Loucy (cell line): ENCODE measurements around the gene P2RX1.

Experiments
- H2AFZ ChIP-seq: fragments of 200-600 bp; sonication (generic); 2 replicates; pipeline ENCODE4 v1.6.0; 2016; ENCODE audit warnings: antibody characterized with exemption, mild to moderate bottlenecking, low read length, moderate library complexity
- H3F3A ChIP-seq: fragments of 200-600 bp; 2 replicates; pipeline ENCODE4 v1.6.0; 2016; ENCODE audit warnings: antibody characterized with exemption, low read depth, mild to moderate bottlenecking
- H3K27me3 ChIP-seq: fragments of 200-600 bp; sonication (generic); 2 replicates; pipeline ENCODE4 v1.6.1; 2014; ENCODE audit warnings: low read length, mild to moderate bottlenecking; ENCODE audit not compliant: insufficient read depth, poor library complexity, severe bottlenecking
- H3K36me3 ChIP-seq: fragments of 200-600 bp; sonication (generic); 2 replicates; pipeline ENCODE4 v1.6.1; 2016; ENCODE audit warnings: low read length; ENCODE audit not compliant: insufficient read depth
- H3K4me1 ChIP-seq: fragments of 200-600 bp; sonication (generic); 2 replicates; pipeline ENCODE4 v1.5.1; 2014; ENCODE audit warnings: low read length, mild to moderate bottlenecking; ENCODE audit not compliant: insufficient read depth, poor library complexity, severe bottlenecking
- H3K4me2 ChIP-seq: fragments of 200-600 bp; sonication (generic); 2 replicates; pipeline ENCODE4 v1.6.0; 2014; ENCODE audit warnings: antibody characterized with exemption, low read length, low read depth, mild to moderate bottlenecking; ENCODE audit not compliant: poor library complexity, severe bottlenecking
- H3K4me3 ChIP-seq: fragments of 200-600 bp; sonication (generic); 2 replicates; pipeline ENCODE4 v1.5.1; 2014; ENCODE audit warnings: low read length, mild to moderate bottlenecking, mixed read lengths; ENCODE audit not compliant: poor library complexity, severe bottlenecking
- H3K79me2 ChIP-seq: fragments of 200-600 bp; sonication (generic); 2 replicates; pipeline ENCODE4 v1.6.1; 2014; ENCODE audit warnings: low read length; ENCODE audit not compliant: insufficient read depth
- H3K9ac ChIP-seq: fragments of 200-600 bp; sonication (generic); 2 replicates; pipeline ENCODE4 v1.6.0; 2014; ENCODE audit warnings: mild to moderate bottlenecking, low read depth, low read length, moderate library complexity; ENCODE audit not compliant: poor library complexity, severe bottlenecking
- H3K9me2 ChIP-seq: fragments of 200-600 bp; sonication (generic); replicated peaks from 2 replicates; pipeline ENCODE4 v1.6.1; 2016; ENCODE audit warnings: low read depth, low read length, mixed read lengths
- H3K9me3 ChIP-seq: fragments of 200-600 bp; sonication (generic); 2 replicates; pipeline ENCODE4 v1.6.1; 2014; ENCODE audit warnings: mild to moderate bottlenecking, antibody characterized with exemption, low read length, low read depth; ENCODE audit not compliant: insufficient read depth
- H4K20me1 ChIP-seq: fragments of 200-600 bp; sonication (generic); 2 replicates; pipeline ENCODE4 v1.6.0; 2014; ENCODE audit warnings: antibody characterized with exemption, low read length, mild to moderate bottlenecking; ENCODE audit not compliant: insufficient read depth, poor library complexity, severe bottlenecking
- CTCF ChIP-seq: fragments of 200-600 bp; sonication (generic); conservative IDR thresholded peaks from 2 replicates; pipeline ENCODE4 v1.5.1; 2014; ENCODE audit warnings: mild to moderate bottlenecking, antibody characterized with exemption, low read length
- EZH2phosphoT487 ChIP-seq: fragments of 200-600 bp; IDR thresholded peaks from 2 replicates; pipeline ENCODE4 v1.6.1; 2018; ENCODE audit warnings: antibody characterized with exemption, mild to moderate bottlenecking, moderate library complexity, borderline replicate concordance

P2RX1 gene

GRCh38 chr17:3887804-3888203 is 28.5 kb downstream of the P2RX1 start:
- no peaks in the 10 kb centered on the region for H4K20me1 ChIP-seq
- no peaks in the 10 kb centered on the region for H3F3A ChIP-seq
- no peak overlapping the region for H3K9ac ChIP-seq
- peaks cover 13% of the 10 kb centered on the region for H3K4me1 ChIP-seq
- H3K4me2 ChIP-seq = no peak overlapping the region
- no peaks in the 10 kb centered on the region for H3K36me3 ChIP-seq
- no peak overlapping the region for H3K4me3 ChIP-seq
- no peak overlapping the region for H2AFZ ChIP-seq
- H3K9me2 ChIP-seq = no peaks in the 10 kb centered on the region
- no peaks in the 10 kb centered on the region for H3K27me3 ChIP-seq
- TF ChIP-seq CTCF (no peak), EZH2phosphoT487 (no peak)
- no peaks in the 10 kb centered on the region for H3K79me2 ChIP-seq
- no peaks in the 10 kb centered on the region for H3K9me3 ChIP-seq

- no peaks in the 10 kb centered on the region for H3K9me3 ChIP-seq
- no peaks in the 10 kb centered on the region for H3K36me3 ChIP-seq
- H3K79me2 ChIP-seq = no peaks in the 10 kb centered on the region
- no peak overlapping the region for H2AFZ ChIP-seq
- H3K9ac ChIP-seq = peak overlapping the region; percentile 49
- no peaks in the 10 kb centered on the region for H4K20me1 ChIP-seq
- peaks cover 14% of the 10 kb centered on the region for H3K4me1 ChIP-seq
- no peaks in the 10 kb centered on the region for H3K27me3 ChIP-seq
- no peak for TF ChIP-seq EZH2phosphoT487
- no peak for TF ChIP-seq CTCF
- peak overlapping the region; percentile 67 for H3K4me2 ChIP-seq
- H3K4me3 ChIP-seq = no peak overlapping the region
- H3K9me2 ChIP-seq = no peaks in the 10 kb centered on the region
- no peaks in the 10 kb centered on the region for H3F3A ChIP-seq
These were observed 28.9 kb downstream of the P2RX1 start for GRCh38 chr17:3887394-3887793.

GRCh38 chr17:3886776-3887175 is 29.5 kb downstream of the P2RX1 start:
- TF ChIP-seq EZH2phosphoT487 (no peak), CTCF (no peak)
- Histone ChIP-seq H3F3A (no peaks in the 10 kb centered on the region), H3K9me2 (no peaks in the 10 kb centered on the region), H3K4me1 (peaks cover 16% of the 10 kb centered on the region), H3K27me3 (no peaks in the 10 kb centered on the region), H3K4me3 (peak overlapping the region; percentile 18), H2AFZ (no peak overlapping the region), H3K9me3 (no peaks in the 10 kb centered on the region), H3K36me3 (no peaks in the 10 kb centered on the region), H3K4me2 (peak overlapping the region; percentile 67), H3K79me2 (no peaks in the 10 kb centered on the region), H4K20me1 (no peaks in the 10 kb centered on the region), H3K9ac (peak overlapping the region; percentile 49)
